Activated gamma-delta T cell (primary cell): ENCODE results near the gene CFAP90.
A peak's percentile ranks its signal among the peaks of the same experiment; 100 is the strongest.

Source experiments
- DNase-seq: peaks from one replicate; lab custom pipeline; 2025; lab: John Stamatoyannopoulos, UW
- total RNA-seq, 2 donors: gene quantifications; one replicate each; lab custom pipeline; 2026; lab: John Stamatoyannopoulos, UW

CFAP90 gene
- 0 to 0.15 reads per million in 2 donors for total RNA-seq

- DNase-seq, result peak; percentile 29
Observed at GRCh38 chr5:7850395-7851239, at the start of gene CFAP90. Gene CFAP90 (minus strand): TSS chr5:7851133. CDS start chr5:7851021, 112 bp downstream.

- no peak for DNase-seq
Observed at GRCh38 chr5:7897014-7897600, 46.2 kb upstream of the CFAP90 start.

- no peak for DNase-seq
Observed at GRCh38 chr5:7894860-7895259, 43.9 kb upstream of the CFAP90 start.

- no peak for DNase-seq
Observed at GRCh38 chr5:7894439-7894838, 43.5 kb upstream of the CFAP90 start.

GRCh38 chr5:7888901-7889300, 38.0 kb upstream of the CFAP90 start:
- DNase-seq, result no peak

- DNase-seq, result no peak
Observed at GRCh38 chr5:7886849-7887475, 36.0 kb upstream of the CFAP90 start.

GRCh38 chr5:7884491-7885267, 33.7 kb upstream of the CFAP90 start:
- no peak for DNase-seq

GRCh38 chr5:7882926-7883325, 32.0 kb upstream of the CFAP90 start:
- DNase-seq, result no peak

- no peak for DNase-seq
Observed at GRCh38 chr5:7881816-7882215, 30.9 kb upstream of the CFAP90 start.

GRCh38 chr5:7881091-7881490, 30.2 kb upstream of the CFAP90 start:
- no peak for DNase-seq

GRCh38 chr5:7878381-7878873, 27.5 kb upstream of the CFAP90 start:
- no peak for DNase-seq

- DNase-seq, result no peak
Observed at GRCh38 chr5:7877851-7878250, 26.9 kb upstream of the CFAP90 start.

- no peak for DNase-seq
Observed at GRCh38 chr5:7876867-7877266, 25.9 kb upstream of the CFAP90 start.

GRCh38 chr5:7875151-7875550, 24.2 kb upstream of the CFAP90 start:
- DNase-seq, result no peak

- DNase-seq, result no peak
Observed at GRCh38 chr5:7874639-7875038, 23.7 kb upstream of the CFAP90 start.

- no peak for DNase-seq
Observed at GRCh38 chr5:7873216-7873615, 22.3 kb upstream of the CFAP90 start.

- DNase-seq, result no peak
Observed at GRCh38 chr5:7872517-7873130, 21.7 kb upstream of the CFAP90 start.

- no peak for DNase-seq
Observed at GRCh38 chr5:7871653-7872052, 20.7 kb upstream of the CFAP90 start.

GRCh38 chr5:7869474-7870136, 18.7 kb upstream of the CFAP90 start:
- DNase-seq, result peak; percentile 25

GRCh38 chr5:7868773-7869473, 18.0 kb upstream of the CFAP90 start, which contains the start of the genes FASTKD3 and MTRR:
Gene FASTKD3 (minus strand): TSS chr5:7869031. CDS start chr5:7868083, 948 bp downstream.
Gene MTRR (plus strand): TSS chr5:7869148. CDS start chr5:7870795, 1,647 bp downstream.
- DNase-seq, result peak; percentile 78
